ENCODE measurements around the gene RBBP8NL. TPM values are rescaled to one million over a fixed set of nuclear protein-coding genes. Genes with fewer than 3 reads are reported as not detected.

Gene RBBP8NL
- total RNA-seq, 1 experiment from 2014 or later = 1.5 TPM

- TF ChIP-seq SMAD3 (CRISPR knock-in tag; IDR thresholded peaks at IDR 0.05; ENCODE audit: borderline replicate concordance) (peak; percentile 53; the same call in 1 of the 2 replicates), MAX (CRISPR knock-in tag; IDR thresholded peaks at IDR 0.05) (peak; percentile 88), ZNF425 (CRISPR knock-in tag; conservative IDR thresholded peaks at IDR 0.05) (no peak), E2F5 (CRISPR knock-in tag; IDR thresholded peaks at IDR 0.05) (no peak; the same call in 1 of the 2 replicates), TEAD1 (CRISPR knock-in tag; IDR thresholded peaks at IDR 0.05) (peak; percentile 62; the same call in 1 of the 2 replicates), FOXP1 (CRISPR knock-in tag; IDR thresholded peaks at IDR 0.05; ENCODE audit: borderline replicate concordance) (peak; percentile 87), USF2 (CRISPR knock-in tag; IDR thresholded peaks at IDR 0.05) (peak; percentile 84), KAT7 (CRISPR knock-in tag; IDR thresholded peaks at IDR 0.05; ENCODE audit: borderline replicate concordance) (peak; percentile 90; the same call in 1 of the 2 replicates), ZNF281 (CRISPR knock-in tag; IDR thresholded peaks at IDR 0.05) (no peak), CREM (CRISPR knock-in tag; IDR thresholded peaks at IDR 0.05) (peak; percentile 87), PRDM15 (CRISPR knock-in tag; IDR thresholded peaks at IDR 0.05) (0 out of 2 replicates have a peak, but pooled peaks have one; percentile 37), E2F4 (CRISPR knock-in tag; IDR thresholded peaks at IDR 0.05; ENCODE audit: borderline replicate concordance, low read depth) (no peak), ZBTB21 (CRISPR knock-in tag; IDR thresholded peaks at IDR 0.05; ENCODE audit: borderline replicate concordance) (peak; percentile 58; the same call in 1 of the 2 replicates), GRHL2 (CRISPR knock-in tag; IDR thresholded peaks at IDR 0.05; ENCODE audit: insufficient replicate concordance, severe bottlenecking) (no peak), OVOL2 (CRISPR knock-in tag; IDR thresholded peaks at IDR 0.05; ENCODE audit: borderline replicate concordance) (no peak), PREB (CRISPR knock-in tag; IDR thresholded peaks at IDR 0.05; ENCODE audit: borderline replicate concordance) (0 out of 2 replicates have a peak, but pooled peaks have one; percentile 86), ZMAT4 (CRISPR knock-in tag; IDR thresholded peaks at IDR 0.05) (no peak), ZNF416 (CRISPR knock-in tag; IDR thresholded peaks at IDR 0.05) (no peak), CTCF (IDR thresholded peaks at IDR 0.05) (no peak), IRF2 (CRISPR knock-in tag; IDR thresholded peaks at IDR 0.05; ENCODE audit: borderline replicate concordance, low read depth) (no peak)
Measured at GRCh38 chr20:62386383-62387218, 40.7 kb downstream of the RBBP8NL start, which contains the start of gene RPS21 (continued).

All from WTC11 (cell line).